ENCODE results near the gene AMACR.

AMACR gene

GRCh38 chr5:34005211-34005610 is 2.6 kb downstream of the AMACR start:
- ChIA-PET POLR2A (no interaction called here), CTCF (no interaction called here)
- TF ChIP-seq ZNF384 (IDR thresholded peaks at IDR 0.05) (no peak), SUZ12 (IDR thresholded peaks at IDR 0.05) (no peak), ARNT (IDR thresholded peaks at IDR 0.05) (no peak), PKNOX1 (IDR thresholded peaks at IDR 0.05) (no peak), CTBP1 (IDR thresholded peaks at IDR 0.05; ENCODE audit: borderline replicate concordance) (no peak), HDGF (IDR thresholded peaks at IDR 0.05; ENCODE audit: borderline replicate concordance) (no peak), BHLHE40 (IDR thresholded peaks at IDR 0.05; ENCODE audit: borderline replicate concordance) (no peak), TARDBP (IDR thresholded peaks at IDR 0.05) (no peak), ELF4 (IDR thresholded peaks at IDR 0.05) (no peak)
- no peak for DNase-seq (ENCODE audit: extremely low spot score)

- CTCF ChIA-PET = no interaction called here
These were observed 3.9 kb downstream of the AMACR start for GRCh38 chr5:34003941-34004340.

GRCh38 chr5:34002629-34003328 is 5.1 kb downstream of the AMACR start:
- ChIA-PET CTCF (interaction anchor here (0.6 kb wide), 1 partner anchor 20 kb away, joined by 3 read pairs; no protein-coding TSS in a partner anchor), POLR2A (no interaction called here)
- TF ChIP-seq TARDBP (IDR thresholded peaks at IDR 0.05) = no peak
- no peak for TF ChIP-seq ZNF384 (IDR thresholded peaks at IDR 0.05)
- no peak for TF ChIP-seq FOXM1 (IDR thresholded peaks at IDR 0.05; ENCODE audit: borderline replicate concordance)
- no peak for TF ChIP-seq L3MBTL2 (conservative IDR thresholded peaks at IDR 0.05)
- TF ChIP-seq PKNOX1 (IDR thresholded peaks at IDR 0.05) = no peak
- DNase-seq (ENCODE audit: extremely low spot score) = no peak

More at GRCh38 chr5:34003941-34004340, 3.9 kb downstream of the AMACR start:
- TF ChIP-seq HDGF (IDR thresholded peaks at IDR 0.05; ENCODE audit: borderline replicate concordance) (no peak), SP1 (IDR thresholded peaks at IDR 0.05) (no peak), ZNF384 (IDR thresholded peaks at IDR 0.05) (no peak), L3MBTL2 (conservative IDR thresholded peaks at IDR 0.05) (no peak), ARNT (IDR thresholded peaks at IDR 0.05) (no peak), PKNOX1 (IDR thresholded peaks at IDR 0.05) (no peak)
- POLR2A ChIA-PET = no interaction called here
- DNase-seq (ENCODE audit: extremely low spot score) = no peak

- no peak for DNase-seq (ENCODE audit: extremely low spot score)
- POLR2A ChIA-PET = no interaction called here
- TF ChIP-seq PKNOX1 (IDR thresholded peaks at IDR 0.05) (no peak), L3MBTL2 (conservative IDR thresholded peaks at IDR 0.05) (no peak), NFRKB (IDR thresholded peaks at IDR 0.05) (no peak), SP1 (IDR thresholded peaks at IDR 0.05) (no peak), ZNF384 (IDR thresholded peaks at IDR 0.05) (no peak), FOXA1 (IDR thresholded peaks at IDR 0.05) (no peak), FOXM1 (IDR thresholded peaks at IDR 0.05; ENCODE audit: borderline replicate concordance) (0 out of 2 replicates have a peak, but pooled peaks have one; percentile 19), FOXK2 (IDR thresholded peaks at IDR 0.05) (no peak)
- CTCF ChIA-PET = no interaction called here
These were observed 6.5 kb downstream of the AMACR start for GRCh38 chr5:34001241-34001841.

GRCh38 chr5:33999978-34000377 is 7.9 kb downstream of the AMACR start:
- POLR2A ChIA-PET = interaction anchor here (1.3 kb wide), 1 partner anchor 8 kb away, joined by 6 read pairs; the partner anchor contains the start of gene AMACR
- CTCF ChIA-PET = no interaction called here
- DNase-seq (ENCODE audit: extremely low spot score) = no peak
- TF ChIP-seq FOXM1 (IDR thresholded peaks at IDR 0.05; ENCODE audit: borderline replicate concordance) (no peak), SUZ12 (IDR thresholded peaks at IDR 0.05) (no peak), FOXA1 (IDR thresholded peaks at IDR 0.05) (no peak), HDGF (IDR thresholded peaks at IDR 0.05; ENCODE audit: borderline replicate concordance) (no peak), NFRKB (IDR thresholded peaks at IDR 0.05) (no peak), ELF4 (IDR thresholded peaks at IDR 0.05) (no peak), CTBP1 (IDR thresholded peaks at IDR 0.05; ENCODE audit: borderline replicate concordance) (no peak), ZNF384 (IDR thresholded peaks at IDR 0.05) (no peak), L3MBTL2 (conservative IDR thresholded peaks at IDR 0.05) (no peak), BHLHE40 (IDR thresholded peaks at IDR 0.05; ENCODE audit: borderline replicate concordance) (no peak), TARDBP (IDR thresholded peaks at IDR 0.05) (no peak), ARNT (IDR thresholded peaks at IDR 0.05) (no peak), SP1 (IDR thresholded peaks at IDR 0.05) (no peak), LEF1 (IDR thresholded peaks at IDR 0.05; ENCODE audit: borderline replicate concordance) (no peak), FOXK2 (IDR thresholded peaks at IDR 0.05) (no peak)
